ENCODE results near the gene VPS37C.
A peak's percentile ranks its signal among the peaks of the same experiment; 100 is the strongest.

The VPS37C gene

GRCh38 chr11:61154528-61154927 is 6.7 kb downstream of the VPS37C start:
- no peak for DNase-seq (ENCODE audit: low read depth)

GRCh38 chr11:61153593-61154095 is 7.6 kb downstream of the VPS37C start:
- no peak for DNase-seq (ENCODE audit: low read depth)

DNA sequence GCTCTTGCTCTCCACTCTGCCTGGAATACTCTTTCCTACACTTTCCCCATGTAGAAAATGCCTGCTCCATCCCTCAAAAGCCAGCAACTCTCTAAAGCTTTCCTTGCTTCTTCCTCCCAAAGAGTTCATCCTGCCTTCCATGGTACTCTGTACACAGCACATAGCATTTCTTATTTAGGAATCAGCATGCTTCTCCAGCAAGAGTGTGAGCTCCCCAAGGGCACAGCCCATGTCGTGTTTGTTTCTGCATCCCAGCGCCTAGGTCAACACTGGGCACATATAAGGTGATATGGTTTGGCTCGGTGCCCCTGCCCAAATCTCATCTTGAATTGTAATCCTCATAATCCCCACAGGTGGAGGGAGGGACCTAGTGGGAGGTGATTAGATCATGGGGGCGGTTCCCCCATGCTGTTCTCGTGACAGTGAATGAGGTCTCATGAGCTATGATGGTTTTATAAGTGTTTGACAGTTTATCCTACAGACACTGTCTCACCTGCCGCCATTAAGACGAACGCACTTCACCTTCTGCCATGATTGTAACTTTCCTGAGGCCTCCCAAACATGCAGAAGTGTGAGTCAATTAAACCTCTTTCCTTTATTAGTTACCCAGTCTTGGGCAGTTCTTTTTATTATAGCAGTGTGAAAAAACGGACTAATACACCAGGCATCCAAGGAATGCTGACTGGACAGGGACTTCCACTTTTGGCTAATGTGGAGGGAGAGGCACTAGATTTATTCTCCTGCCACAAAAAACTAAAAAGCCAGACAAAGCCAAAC is 8.2 kb downstream of the VPS37C start:
- peak; percentile 75 for DNase-seq (ENCODE audit: low read depth)

GRCh38 chr11:61151545-61152252 is 9.5 kb downstream of the VPS37C start:
- DNase-seq (ENCODE audit: low read depth), result no peak

GRCh38 chr11:61150706-61151544 is 10.3 kb downstream of the VPS37C start:
- DNase-seq (ENCODE audit: low read depth), result no peak

DNA sequence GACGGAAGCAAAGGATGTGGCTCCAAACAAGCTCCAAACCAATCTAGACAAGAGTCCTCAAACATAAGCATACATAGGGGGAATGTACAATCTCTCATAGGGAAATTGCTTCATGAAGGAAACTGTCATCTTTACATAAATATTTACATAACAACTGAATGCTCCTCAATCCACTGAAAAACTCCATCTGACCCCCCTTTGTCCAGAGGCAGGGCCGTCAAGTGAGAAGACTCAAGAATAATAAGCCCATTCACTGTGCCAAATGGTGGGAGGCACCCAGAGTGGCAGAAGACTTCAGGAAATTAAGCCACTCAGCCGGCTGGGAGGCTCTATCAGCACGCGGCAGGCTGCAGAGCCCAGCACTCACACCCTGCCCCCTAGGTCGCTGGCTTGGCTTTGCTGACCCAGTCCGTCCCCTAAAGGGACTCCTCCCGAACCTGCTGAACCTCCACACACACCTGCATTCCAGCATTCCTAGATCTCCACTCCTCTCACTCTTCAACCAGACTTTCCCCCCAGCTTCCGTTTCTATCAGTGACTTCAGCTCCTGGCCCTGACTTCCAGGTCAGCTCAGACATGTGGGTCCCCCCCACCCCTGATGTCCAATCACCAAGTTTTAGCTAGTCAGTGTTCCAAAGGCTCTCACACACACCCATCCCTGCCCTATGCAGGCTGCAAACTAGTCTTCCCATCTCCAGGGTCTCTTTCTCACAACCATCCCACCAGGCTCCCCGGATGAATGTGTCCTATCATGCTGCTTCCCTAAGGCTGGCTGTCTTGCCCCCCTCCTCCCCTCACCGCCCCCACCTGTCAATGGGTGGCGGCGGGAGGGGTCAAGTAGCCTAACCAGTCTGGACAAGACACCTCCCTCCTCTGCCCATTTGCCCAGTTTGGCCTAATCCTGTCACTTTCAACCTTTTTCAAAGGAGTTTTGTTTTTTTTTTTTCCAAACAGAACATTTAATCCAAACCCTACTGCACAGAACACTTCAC is 11.3 kb downstream of the VPS37C start:
- no peak for DNase-seq (ENCODE audit: low read depth)

DNA sequence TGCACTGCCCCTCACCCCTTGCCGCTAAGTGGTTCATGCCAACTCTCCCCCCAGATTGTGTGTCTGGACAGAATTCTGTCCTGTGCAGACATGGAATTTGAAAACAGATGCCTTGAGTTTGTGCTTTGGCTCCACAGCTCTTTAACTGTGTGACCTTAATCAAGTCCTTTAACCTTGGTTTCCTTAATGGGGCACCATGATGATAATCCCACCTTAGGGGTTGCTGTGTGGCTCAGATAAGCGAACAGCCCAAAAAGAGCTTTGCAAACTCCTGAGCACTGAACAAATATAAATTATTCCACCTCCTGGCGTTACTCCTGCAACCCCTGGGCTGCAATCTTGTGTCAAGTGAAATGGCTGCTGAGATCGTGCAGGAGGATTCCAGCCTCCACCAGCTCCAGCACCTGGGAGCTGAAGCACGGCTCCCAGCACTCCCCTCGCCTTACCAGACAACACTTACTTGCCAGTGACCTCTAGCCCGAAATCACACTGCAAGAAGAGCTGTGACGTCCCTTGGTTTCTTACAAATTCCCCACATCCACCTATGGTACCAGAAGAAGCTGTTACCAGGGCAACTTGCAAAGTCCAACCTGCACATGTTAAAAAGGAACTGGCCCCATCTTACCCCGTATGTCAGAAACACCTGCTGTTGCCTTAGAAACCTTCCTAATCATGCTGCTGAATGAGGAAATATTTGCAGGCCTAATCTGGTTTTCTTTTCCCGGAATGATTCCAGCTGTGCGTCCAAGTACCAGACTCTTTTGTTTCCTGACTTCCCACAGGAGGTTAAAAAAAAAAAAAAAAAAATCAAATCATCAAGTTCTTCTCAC is 13.2 kb downstream of the VPS37C start:
- DNase-seq (ENCODE audit: low read depth), result no peak

DNA sequence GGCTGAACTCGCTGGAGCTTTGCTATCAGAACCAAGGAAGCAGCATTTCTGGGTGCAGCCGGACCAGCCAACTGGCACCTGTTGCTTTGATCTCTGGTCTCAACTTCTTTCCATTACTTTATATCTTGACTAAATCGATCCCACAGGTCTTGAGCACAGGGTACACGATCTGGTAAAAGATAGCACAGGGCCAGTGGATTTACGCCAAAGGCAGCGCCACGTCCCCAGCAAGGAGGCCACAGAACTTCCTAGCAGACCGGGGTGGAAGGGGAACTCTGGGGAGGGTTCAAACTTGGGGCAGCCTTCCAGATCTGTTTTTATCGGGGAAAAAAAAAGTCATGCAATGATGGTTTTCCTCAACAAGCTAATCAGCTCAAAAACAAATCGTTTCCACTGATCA is 14.0 kb downstream of the VPS37C start:
- DNase-seq (ENCODE audit: low read depth), result no peak

DNA sequence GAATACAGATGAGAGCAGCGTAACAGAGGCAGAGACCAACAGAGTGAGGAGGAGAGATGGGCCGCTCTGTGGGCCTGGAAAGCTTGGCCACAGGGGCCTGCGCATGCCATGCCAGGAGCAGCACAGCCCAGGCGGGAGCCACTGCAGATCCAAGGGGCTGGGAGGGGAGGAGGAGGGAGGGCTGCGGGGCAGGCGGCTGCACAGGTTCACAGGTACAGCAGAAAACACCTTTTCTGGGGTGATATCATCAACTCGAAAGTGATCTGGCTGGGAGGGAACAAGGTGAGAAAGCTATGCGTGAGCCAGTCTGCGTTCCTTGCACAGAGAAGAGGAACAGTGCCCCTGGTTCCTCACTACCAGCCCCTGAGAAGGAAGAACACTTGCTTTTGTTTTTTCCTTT is 14.8 kb downstream of the VPS37C start:
- DNase-seq (ENCODE audit: low read depth), result no peak

GRCh38 chr11:61145228-61146005 is 15.8 kb downstream of the VPS37C start:
- DNase-seq (ENCODE audit: low read depth), result no peak

- no peak for DNase-seq (ENCODE audit: low read depth)
Measured at GRCh38 chr11:61144511-61145179, 16.6 kb downstream of the VPS37C start.

- no peak for DNase-seq (ENCODE audit: low read depth)
Measured at GRCh38 chr11:61142424-61142823, 18.8 kb downstream of the VPS37C start.

GRCh38 chr11:61141601-61142028 is 19.6 kb downstream of the VPS37C start:
- DNase-seq (ENCODE audit: low read depth), result no peak

- DNase-seq (ENCODE audit: low read depth), result no peak
Measured at GRCh38 chr11:61140416-61140815, 20.8 kb downstream of the VPS37C start.

- no peak for DNase-seq (ENCODE audit: low read depth)
Measured at GRCh38 chr11:61139387-61139786, 21.8 kb downstream of the VPS37C start.

GRCh38 chr11:61138935-61139334 is 22.3 kb downstream of the VPS37C start:
- DNase-seq (ENCODE audit: low read depth), result peak; percentile 34

DNA sequence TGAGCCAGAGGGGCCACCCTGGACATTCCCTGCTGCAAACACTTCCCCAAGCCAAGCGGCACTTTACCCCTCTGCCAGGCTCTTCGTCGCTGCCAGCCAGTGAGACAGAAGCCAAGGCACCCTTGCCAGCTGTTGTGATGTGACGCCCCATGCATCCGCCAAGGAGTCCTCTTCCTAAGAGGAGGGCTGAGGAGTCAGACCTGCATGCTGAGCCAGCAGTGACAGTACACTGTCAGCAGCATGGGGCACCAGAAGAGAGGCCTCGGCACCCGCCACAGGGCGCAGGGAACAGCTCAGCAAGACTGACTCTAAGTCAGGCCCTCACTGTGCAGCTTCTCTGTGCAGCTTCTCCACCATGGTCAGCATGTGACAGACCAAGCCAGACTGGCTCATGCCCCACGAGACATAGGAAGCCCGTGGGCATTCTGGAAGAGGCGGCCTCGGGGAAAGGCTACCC is 26.4 kb downstream of the VPS37C start:
- no peak for DNase-seq (ENCODE audit: low read depth)

DNA sequence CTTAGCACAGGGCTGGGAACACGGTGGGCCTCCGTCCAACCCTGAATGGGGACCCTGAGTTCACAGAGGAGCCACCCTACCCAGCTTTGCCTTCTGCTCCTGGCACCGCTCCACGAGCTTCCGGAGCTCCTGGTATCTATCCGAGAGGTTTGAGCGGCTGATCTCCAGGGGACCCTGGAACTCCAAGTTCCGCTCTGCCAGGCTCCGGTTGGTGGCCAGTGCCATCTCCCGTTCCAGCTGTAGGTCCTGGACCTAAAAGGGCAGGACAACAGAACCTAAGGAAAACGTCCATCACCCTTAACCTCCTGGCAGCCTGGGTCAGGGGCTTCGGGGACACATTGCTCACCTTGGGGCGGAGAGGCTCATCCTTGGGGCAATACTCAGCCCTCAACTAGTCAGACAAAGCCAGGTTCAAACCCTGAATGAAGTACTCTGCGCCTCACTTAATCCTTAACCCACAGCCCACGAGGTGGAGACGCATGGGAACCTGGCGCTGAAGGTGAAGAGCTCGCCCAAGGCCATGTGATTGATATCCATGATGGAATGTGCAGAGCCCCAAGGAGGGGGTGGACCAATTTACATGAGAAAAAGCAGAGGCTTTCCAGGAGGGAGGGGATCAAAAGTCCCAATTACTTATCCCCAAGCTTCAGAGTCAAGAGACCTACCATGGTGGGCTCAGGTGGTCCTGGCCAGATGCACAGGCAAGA is 27.1 kb downstream of the VPS37C start:
- no peak for DNase-seq (ENCODE audit: low read depth)
